ENCODE data around the gene TMOD4. TPM values are rescaled to one million over a fixed set of nuclear protein-coding genes. Genes with fewer than 3 reads are reported as not detected.
A peak's percentile ranks its signal among the peaks of the same experiment; 100 is the strongest.

TMOD4 gene
- total and polyA plus RNA-seq, 2 of the 13 experiments (the other 11 are each of a cell fraction or from before 2014, with no cell fraction given) = 0.66 TPM; not detected in 1

GRCh38 chr1:151147665-151148064, 28.1 kb downstream of the TMOD4 start (continued):
- TF ChIP-seq ZNF710 (CRISPR knock-in tag; IDR thresholded peaks at IDR 0.05; ENCODE audit: borderline replicate concordance) (no peak), HDAC1 (CRISPR knock-in tag; IDR thresholded peaks at IDR 0.05) (0 out of 2 replicates have a peak, but pooled peaks have one; percentile 46), ZNF546 (CRISPR knock-in tag; conservative IDR thresholded peaks at IDR 0.05) (no peak), NR3C1 (CRISPR knock-in tag; IDR thresholded peaks at IDR 0.05) (no peak), KDM2A (CRISPR knock-in tag; IDR thresholded peaks at IDR 0.05; ENCODE audit: borderline replicate concordance, low read depth) (no peak), HOMEZ (CRISPR knock-in tag; IDR thresholded peaks at IDR 0.05; ENCODE audit: low read depth) (no peak), PBX2 (CRISPR knock-in tag; IDR thresholded peaks at IDR 0.05) (no peak), HDAC6 (IDR thresholded peaks at IDR 0.05; ENCODE audit: low read depth, low read length) (no peak), TGIF2 (CRISPR knock-in tag; IDR thresholded peaks at IDR 0.05) (no peak), IKZF5 (CRISPR knock-in tag; IDR thresholded peaks at IDR 0.05) (no peak), ZNF761 (CRISPR knock-in tag; conservative IDR thresholded peaks at IDR 0.05) (no peak), EED (CRISPR knock-in tag; IDR thresholded peaks at IDR 0.05) (no peak), FOXO4 (CRISPR knock-in tag; conservative IDR thresholded peaks at IDR 0.05) (no peak), HNF4G (IDR thresholded peaks at IDR 0.05; ENCODE audit: borderline replicate concordance, low read depth, low read length) (peak; percentile 60; the same call in 1 of the 2 replicates), HNF4G (CRISPR knock-in tag; IDR thresholded peaks at IDR 0.05; ENCODE audit: borderline replicate concordance, low read depth) (no peak; the same call in 1 of the 2 replicates), ZNF354B (CRISPR knock-in tag; IDR thresholded peaks at IDR 0.05) (no peak), ARID3A (IDR thresholded peaks at IDR 0.05; ENCODE audit: low read depth, low read length) (no peak), ZNF703 (CRISPR knock-in tag; IDR thresholded peaks at IDR 0.05; ENCODE audit: borderline replicate concordance) (no peak), NCOR1 (IDR thresholded peaks at IDR 0.05; ENCODE audit: borderline replicate concordance, low read length) (peak; percentile 34; the same call in 1 of the 2 replicates), DNMT1 (CRISPR knock-in tag; IDR thresholded peaks at IDR 0.05) (no peak), ZNF143 (CRISPR knock-in tag; IDR thresholded peaks at IDR 0.05) (no peak)

Measured in HepG2 (cell line).